WTC11 (cell line): ENCODE measurements around the gene FHIT.

Experiments used
- CREB1 ChIP-seq: sonication (generic); formaldehyde crosslinking; IDR thresholded peaks from 2 replicates; pipeline ENCODE4 v1.8.0; 2023; ENCODE audit warnings: mild to moderate bottlenecking, missing genetic modification reagents
- CTCF ChIP-seq: fragments of 200-600 bp; IDR thresholded peaks from 2 replicates; pipeline ENCODE4 v1.8.0; 2022; ENCODE audit warnings: antibody characterized with exemption
- ETV6 ChIP-seq: sonication (generic); formaldehyde crosslinking; IDR thresholded peaks from 2 replicates; pipeline ENCODE4 v1.8.1; 2022; ENCODE audit warnings: mild to moderate bottlenecking, missing genetic modification reagents
- GABPB1 ChIP-seq: sonication (generic); formaldehyde crosslinking; IDR thresholded peaks from 2 replicates; pipeline ENCODE4 v1.8.1; 2023; ENCODE audit warnings: mild to moderate bottlenecking, missing genetic modification reagents
- JAZF1 ChIP-seq: fragments of 250-450 bp; sonication (Bioruptor Pico); IDR thresholded peaks from 2 replicates; pipeline ENCODE4 v1.9.0; 2021; ENCODE audit warnings: moderate library complexity, mild to moderate bottlenecking, inconsistent platforms
- MAX ChIP-seq: sonication (generic); formaldehyde crosslinking; IDR thresholded peaks from 2 replicates; pipeline ENCODE4 v1.8.0; 2022; ENCODE audit warnings: mild to moderate bottlenecking, missing genetic modification reagents
- MLX ChIP-seq: sonication (generic); formaldehyde crosslinking; IDR thresholded peaks from 2 replicates; pipeline ENCODE4 v1.8.1; 2023; ENCODE audit warnings: mild to moderate bottlenecking, missing genetic modification reagents, moderate library complexity
- RELA ChIP-seq: sonication (generic); formaldehyde crosslinking; IDR thresholded peaks from 2 replicates; pipeline ENCODE4 v1.8.1; 2022; ENCODE audit warnings: missing genetic modification reagents, mild to moderate bottlenecking, borderline replicate concordance
- SMAD3 ChIP-seq: sonication (generic); formaldehyde crosslinking; IDR thresholded peaks from 2 replicates; pipeline ENCODE4 v1.8.0; 2022; ENCODE audit warnings: missing genetic modification reagents, mild to moderate bottlenecking, borderline replicate concordance
- SOX15 ChIP-seq: fragments of 250-450 bp; sonication (Bioruptor Pico); IDR thresholded peaks from 2 replicates; pipeline ENCODE4 v1.9.0; 2021; ENCODE audit warnings: mild to moderate bottlenecking
- SP1 ChIP-seq: sonication (generic); formaldehyde crosslinking; conservative IDR thresholded peaks from 2 replicates; pipeline ENCODE4 v1.8.1; 2022; ENCODE audit warnings: missing genetic modification reagents
- TCF7 ChIP-seq: sonication (generic); formaldehyde crosslinking; IDR thresholded peaks from 2 replicates; pipeline ENCODE4 v1.8.0; 2022; ENCODE audit warnings: mild to moderate bottlenecking, low read depth, missing genetic modification reagents, moderate library complexity
- ZNF263 ChIP-seq: sonication (generic); formaldehyde crosslinking; IDR thresholded peaks from 2 replicates; pipeline ENCODE4 v1.8.1; 2022; ENCODE audit warnings: low read depth, mild to moderate bottlenecking, moderate library complexity, missing genetic modification reagents
- ZNF512 ChIP-seq: sonication (generic); formaldehyde crosslinking; IDR thresholded peaks from 2 replicates; pipeline ENCODE4 v1.8.1; 2022; ENCODE audit warnings: missing genetic modification reagents, borderline replicate concordance

GRCh38 chr3:60333710-60334109 is 917.5 kb downstream of the FHIT start:
- TF ChIP-seq CTCF (no peak), SP1 (CRISPR knock-in tag) (no peak), GABPB1 (CRISPR knock-in tag) (no peak), RELA (CRISPR knock-in tag) (no peak), ETV6 (no peak), ZNF263 (no peak), ZNF512 (CRISPR knock-in tag) (no peak), CREB1 (no peak), SMAD3 (no peak), TCF7 (CRISPR knock-in tag) (no peak), MAX (no peak), JAZF1 (CRISPR knock-in tag) (no peak), MLX (CRISPR knock-in tag) (no peak), SOX15 (CRISPR knock-in tag) (no peak)
